BLaER1 treated with 17β-estradiol and CSF1 and Interleukin-3, amounts not matched to agents 10 nM and 100 nM (cell line): ENCODE results near the gene SLC25A2.
"Not testable (repeated sequence)": the region's sequence is repeated elsewhere in the genome, so short reads cannot be mapped to it uniquely, and the experiment has no call there.

Experiments used
- H3K27ac ChIP-seq, 11 experiments: shearing (Covaris generic); formaldehyde crosslinking; 2 replicates each; pipeline ENCODE4 v1.8.1; 2022
- H3K27me3 ChIP-seq, 11 experiments: shearing (Covaris generic); formaldehyde crosslinking; 2 replicates each; pipeline ENCODE4 v1.8.1; 2022
- H3K36me3 ChIP-seq, 11 experiments: shearing (Covaris generic); formaldehyde crosslinking; 2 replicates each; pipeline ENCODE4 v1.8.1; 2022
- H3K4me1 ChIP-seq, 10 experiments: shearing (Covaris generic); formaldehyde crosslinking; 2 replicates each; pipeline ENCODE4 v1.8.1; 2022
- H3K4me2 ChIP-seq, 11 experiments: shearing (Covaris generic); formaldehyde crosslinking; 2 replicates each; pipeline ENCODE4 v1.8.1; 2022
- H3K4me3 ChIP-seq, 10 experiments: shearing (Covaris generic); formaldehyde crosslinking; 2 replicates each; pipeline ENCODE4 v1.8.1; 2022
- H3K9ac ChIP-seq, 11 experiments: shearing (Covaris generic); formaldehyde crosslinking; 2 replicates each; pipeline ENCODE4 v1.8.1; 2022
- H3K9me3 ChIP-seq, 11 experiments: shearing (Covaris generic); formaldehyde crosslinking; replicated peaks in 1 of 11; 2 replicates each; pipeline ENCODE4 v1.8.1; 2022
- H4K20me1 ChIP-seq, 11 experiments: shearing (Covaris generic); formaldehyde crosslinking; 2 replicates each; pipeline ENCODE4 v1.8.1; 2022
- Cebpa-rat ChIP-seq, 11 experiments: shearing (Covaris generic); IDR thresholded peaks; 2 replicates each; pipeline ENCODE4 v1.8.1; 2022

Gene SLC25A2

DNA sequence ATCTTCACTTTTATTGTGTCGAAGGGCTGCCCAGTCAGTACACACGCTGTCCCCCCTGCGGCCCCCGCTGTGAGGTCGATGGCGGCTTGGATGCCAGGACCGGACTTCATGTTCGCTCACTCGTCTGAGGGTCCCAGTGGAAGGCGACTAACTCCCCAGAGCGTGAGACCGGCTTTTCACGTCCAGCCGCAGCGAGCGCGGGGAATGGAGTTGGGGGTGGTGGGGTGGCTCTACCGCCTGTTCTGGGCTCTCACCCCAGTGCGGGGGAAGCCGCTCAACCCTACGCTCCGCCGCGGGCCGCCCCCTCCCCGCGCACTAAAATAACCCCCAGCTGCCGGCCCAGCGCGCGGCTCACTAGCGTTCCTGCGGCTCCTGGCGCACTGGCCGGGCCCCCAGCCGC lies at the start of gene SLC25A2:
SLC25A2 (minus strand) TSS at position 294 of the 400 bp plus-strand sequence; CDS start at position 110, 184 bp downstream.
- TF ChIP-seq Cebpa-rat (IDR thresholded peaks at IDR 0.05) = no peak
- Histone ChIP-seq H3K4me1 (peaks cover 0 to 8% (median 0%) of the 10 kb centered on the region in 10 experiments; a peak in 2 of 20 replicates), H3K9ac (no peak within 1 kb of the TSS), H3K36me3 (peaks cover 45 to 97% (median 62%) of the 10 kb centered on the region in 11 experiments), H3K27me3 (no peaks in the 10 kb centered on the region), H3K4me2 (no peak within 1 kb of the TSS), H3K4me3 (peak within 1 kb of the TSS in 8 of 10 experiments; percentile 2 to 34 (median 14); a peak in 4 of 20 replicates), H4K20me1 (no peaks in the 10 kb centered on the region), H3K9me3 (peaks cover 98 to 100% (median 100%) of the 10 kb centered on the region in 11 experiments), H3K27ac (no peak within 1 kb of the TSS)

- Histone ChIP-seq H3K9ac (no peak overlapping the region), H3K9me3 (peaks cover 80 to 94% (median 87%) of the 10 kb centered on the region in 11 experiments), H3K27ac (no peak overlapping the region), H3K36me3 (peaks cover 0 to 5% (median 0%) of the 10 kb centered on the region in 11 experiments; a peak in 1 of 22 replicates), H3K4me3 (no peak overlapping the region), H3K4me2 (no peak overlapping the region), H3K4me1 (no peaks in the 10 kb centered on the region), H3K27me3 (no peaks in the 10 kb centered on the region), H4K20me1 (no peaks in the 10 kb centered on the region)
- TF ChIP-seq Cebpa-rat (IDR thresholded peaks at IDR 0.05) = no peak
Measured at GRCh38 chr5:141351591-141351990, 47.7 kb upstream of the SLC25A2 start.

DNA sequence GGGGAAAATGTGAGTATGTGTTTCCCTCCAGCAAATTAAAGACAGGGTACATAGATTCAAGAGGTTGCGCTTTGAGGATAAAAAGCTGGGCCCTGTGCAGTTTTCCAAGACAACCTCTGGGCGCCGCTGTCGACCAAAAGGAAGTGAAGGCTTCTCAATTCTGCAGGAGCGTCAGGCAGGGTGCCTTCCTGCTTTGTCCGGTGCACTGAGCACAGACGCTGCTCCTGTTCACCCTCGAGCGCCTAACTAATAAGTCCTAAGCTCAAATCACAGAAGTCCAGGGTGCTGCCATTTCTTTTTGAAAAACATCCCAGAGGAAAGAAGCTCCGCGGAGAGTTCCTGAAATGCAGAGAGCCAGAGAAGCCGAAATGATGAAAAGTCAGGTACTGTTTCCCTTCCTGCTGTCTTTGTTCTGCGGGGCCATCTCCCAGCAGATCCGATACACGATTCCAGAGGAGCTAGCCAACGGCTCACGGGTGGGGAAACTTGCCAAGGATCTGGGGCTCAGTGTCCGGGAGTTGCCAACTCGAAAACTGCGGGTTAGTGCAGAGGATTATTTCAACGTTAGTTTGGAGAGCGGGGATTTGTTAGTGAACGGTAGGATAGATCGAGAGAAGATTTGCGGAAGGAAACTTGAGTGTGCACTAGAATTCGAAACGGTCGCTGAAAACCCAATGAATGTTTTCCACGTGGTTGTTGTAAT lies 46.2 kb upstream of the SLC25A2 start, which contains the start of gene PCDHGB1:
PCDHGB1 (plus strand) TSS at position 183 of the 703 bp plus-strand sequence; CDS start at position 345, 162 bp downstream.
- H3K27me3 ChIP-seq = no peaks in the 10 kb centered on the region
- H3K27ac ChIP-seq = no peak within 1 kb of the TSS
- no peak within 1 kb of the TSS for H3K4me3 ChIP-seq
- H3K4me2 ChIP-seq = no peak within 1 kb of the TSS
- H4K20me1 ChIP-seq = no peaks in the 10 kb centered on the region
- H3K9ac ChIP-seq = no peak within 1 kb of the TSS
- no peak for TF ChIP-seq Cebpa-rat (IDR thresholded peaks at IDR 0.05)
- H3K4me1 ChIP-seq = no peaks in the 10 kb centered on the region
- H3K36me3 ChIP-seq = peaks cover 0 to 3% (median 0%) of the 10 kb centered on the region in 11 experiments; a peak in 2 of 22 replicates
- H3K9me3 ChIP-seq = peaks cover 77 to 94% (median 85%) of the 10 kb centered on the region in 11 experiments

GRCh38 chr5:141346017-141346416 lies 42.2 kb upstream of the SLC25A2 start:
- H3K4me2 ChIP-seq, H3K9ac ChIP-seq, H3K4me1 ChIP-seq, H3K27ac ChIP-seq, H4K20me1 ChIP-seq, H3K27me3 ChIP-seq, H3K4me3 ChIP-seq, H3K36me3 ChIP-seq: not testable (repeated sequence)
- H3K9me3 ChIP-seq = peaks cover 84 to 100% (median 94%) of the 10 kb centered on the region in 11 experiments

DNA sequence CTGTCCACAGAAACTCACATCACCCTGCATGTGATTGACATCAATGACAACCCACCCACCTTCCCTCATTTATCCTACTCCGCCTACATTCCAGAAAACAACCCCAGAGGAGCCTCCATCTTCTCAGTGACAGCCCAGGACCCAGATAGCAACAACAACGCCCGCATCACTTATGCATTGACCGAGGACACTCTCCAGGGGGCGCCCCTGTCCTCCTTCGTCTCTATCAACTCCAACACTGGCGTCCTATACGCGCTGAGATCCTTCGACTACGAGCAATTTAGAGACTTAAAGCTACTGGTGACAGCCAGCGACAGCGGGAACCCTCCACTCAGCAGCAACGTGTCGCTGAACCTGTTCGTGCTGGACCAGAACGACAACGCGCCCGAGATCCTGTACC lies 41.5 kb upstream of the SLC25A2 start:
- no peak overlapping the region for H3K4me2 ChIP-seq
- peaks cover 84 to 100% (median 94%) of the 10 kb centered on the region in 11 experiments for H3K9me3 ChIP-seq
- no peak for TF ChIP-seq Cebpa-rat (IDR thresholded peaks at IDR 0.05)
- H4K20me1 ChIP-seq = no peaks in the 10 kb centered on the region
- no peak overlapping the region; a peak in 1 of 20 replicates for H3K4me3 ChIP-seq
- H3K36me3 ChIP-seq = peaks cover 0 to 7% (median 0%) of the 10 kb centered on the region in 11 experiments; a peak in 4 of 22 replicates
- no peaks in the 10 kb centered on the region for H3K27me3 ChIP-seq
- no peak overlapping the region for H3K9ac ChIP-seq
- H3K4me1 ChIP-seq = no peaks in the 10 kb centered on the region
- no peak overlapping the region for H3K27ac ChIP-seq

DNA sequence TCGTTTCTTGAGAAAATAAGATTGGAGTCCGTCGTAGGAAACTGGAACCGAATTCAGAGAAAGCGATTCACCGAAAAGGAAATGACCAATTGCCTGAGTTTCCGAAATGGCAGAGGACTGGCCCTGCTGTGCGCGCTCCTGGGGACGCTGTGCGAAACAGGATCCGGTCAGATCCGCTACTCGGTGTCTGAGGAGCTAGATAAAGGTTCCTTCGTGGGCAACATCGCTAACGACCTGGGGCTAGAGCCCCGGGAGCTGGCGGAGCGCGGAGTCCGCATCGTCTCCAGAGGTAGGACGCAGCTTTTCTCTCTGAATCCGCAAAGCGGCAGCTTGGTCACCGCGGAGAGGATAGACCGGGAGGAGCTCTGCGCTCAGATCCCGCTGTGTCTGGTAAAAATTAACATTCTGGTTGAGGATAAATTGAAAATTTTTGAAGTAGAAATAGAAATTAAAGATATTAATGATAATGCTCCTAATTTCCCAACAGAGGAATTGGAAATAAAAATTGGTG lies 40.2 kb upstream of the SLC25A2 start:
- TF ChIP-seq Cebpa-rat (IDR thresholded peaks at IDR 0.05) = no peak
- peaks cover 0 to 11% (median 0%) of the 10 kb centered on the region in 11 experiments; a peak in 5 of 22 replicates for H3K36me3 ChIP-seq
- no peaks in the 10 kb centered on the region for H3K4me1 ChIP-seq
- no peaks in the 10 kb centered on the region for H3K27me3 ChIP-seq
- peaks cover 87 to 100% (median 97%) of the 10 kb centered on the region in 11 experiments for H3K9me3 ChIP-seq
- no peak overlapping the region for H3K27ac ChIP-seq
- peak overlapping the region in 1 of 10 experiments; percentile 9; a peak in 1 of 20 replicates for H3K4me3 ChIP-seq
- no peaks in the 10 kb centered on the region for H4K20me1 ChIP-seq
- no peak overlapping the region for H3K4me2 ChIP-seq
- no peak overlapping the region for H3K9ac ChIP-seq

GRCh38 chr5:141343242-141343952 lies 39.5 kb upstream of the SLC25A2 start, which contains the start of gene PCDHGA3:
Gene PCDHGA3 (plus strand): TSS chr5:141343829. CDS start chr5:141344034, 205 bp downstream.
- Histone ChIP-seq H3K4me1 (no peaks in the 10 kb centered on the region), H3K9ac (no peak within 1 kb of the TSS)

GRCh38 chr5:141342773-141343172 lies 38.9 kb upstream of the SLC25A2 start:
- H3K9me3 ChIP-seq = peaks cover 94 to 100% (median 98%) of the 10 kb centered on the region in 11 experiments
- H3K36me3 ChIP-seq = peaks cover 0 to 14% (median 0%) of the 10 kb centered on the region in 11 experiments; a peak in 5 of 22 replicates
- no peaks in the 10 kb centered on the region for H3K4me1 ChIP-seq
- no peaks in the 10 kb centered on the region for H3K27me3 ChIP-seq
- H4K20me1 ChIP-seq = no peaks in the 10 kb centered on the region
- H3K4me2 ChIP-seq = no peak overlapping the region
- TF ChIP-seq Cebpa-rat (IDR thresholded peaks at IDR 0.05) = no peak
- H3K9ac ChIP-seq = no peak overlapping the region
- no peak overlapping the region for H3K4me3 ChIP-seq
- no peak overlapping the region for H3K27ac ChIP-seq

More at GRCh38 chr5:141343242-141343952, 39.5 kb upstream of the SLC25A2 start, which contains the start of gene PCDHGA3:
- no peak for TF ChIP-seq Cebpa-rat (IDR thresholded peaks at IDR 0.05)
- peaks cover 0 to 14% (median 0%) of the 10 kb centered on the region in 11 experiments; a peak in 5 of 22 replicates for H3K36me3 ChIP-seq
- no peaks in the 10 kb centered on the region for H3K27me3 ChIP-seq
- H3K9me3 ChIP-seq = peaks cover 87 to 100% (median 97%) of the 10 kb centered on the region in 11 experiments
- peak within 1 kb of the TSS in 1 of 10 experiments; percentile 9; a peak in 2 of 20 replicates for H3K4me3 ChIP-seq
- no peak within 1 kb of the TSS for H3K4me2 ChIP-seq
- H4K20me1 ChIP-seq = no peaks in the 10 kb centered on the region
- no peak within 1 kb of the TSS for H3K27ac ChIP-seq

DNA sequence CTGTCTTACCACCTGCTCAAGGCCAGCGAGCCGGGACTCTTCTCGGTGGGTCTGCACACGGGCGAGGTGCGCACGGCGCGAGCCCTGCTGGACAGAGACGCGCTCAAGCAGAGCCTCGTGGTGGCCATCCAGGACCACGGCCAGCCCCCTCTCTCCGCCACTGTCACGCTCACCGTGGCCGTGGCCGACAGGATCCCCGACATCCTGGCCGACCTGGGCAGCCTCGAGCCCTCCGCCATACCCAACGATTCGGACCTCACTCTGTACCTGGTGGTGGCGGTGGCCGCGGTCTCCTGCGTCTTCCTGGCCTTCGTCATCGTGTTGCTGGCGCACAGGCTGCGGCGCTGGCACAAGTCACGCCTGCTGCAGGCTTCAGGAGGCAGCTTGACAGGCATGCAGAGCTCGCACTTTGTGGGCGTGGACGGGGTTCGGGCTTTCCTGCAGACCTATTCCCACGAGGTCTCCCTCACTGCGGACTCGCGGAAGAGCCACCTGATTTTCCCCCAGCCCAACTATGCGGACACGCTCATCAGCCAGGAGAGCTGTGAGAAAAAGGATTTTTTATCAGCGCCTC lies 37.0 kb upstream of the SLC25A2 start:
- H3K4me1 ChIP-seq, H3K4me3 ChIP-seq, H3K27ac ChIP-seq, H3K9ac ChIP-seq, H4K20me1 ChIP-seq, H3K27me3 ChIP-seq, H3K4me2 ChIP-seq: not testable (repeated sequence)
- Histone ChIP-seq H3K9me3 (peaks cover 96 to 100% (median 99%) of the 10 kb centered on the region in 11 experiments), H3K36me3 (peaks cover 0 to 14% (median 0%) of the 10 kb centered on the region in 11 experiments; a peak in 5 of 22 replicates)
